ENCODE measurements around the gene EN1.

EN1 gene

GRCh38 chr2:118841450-118841827 lies 6.0 kb downstream of the EN1 start:
- ATAC-seq = no peak
- Mint-ChIP-seq H3K36me3 (ENCODE audit: low read depth) (no peaks in the 10 kb centered on the region), H3K27me3 (peaks cover 83% of the 10 kb centered on the region)

DNA sequence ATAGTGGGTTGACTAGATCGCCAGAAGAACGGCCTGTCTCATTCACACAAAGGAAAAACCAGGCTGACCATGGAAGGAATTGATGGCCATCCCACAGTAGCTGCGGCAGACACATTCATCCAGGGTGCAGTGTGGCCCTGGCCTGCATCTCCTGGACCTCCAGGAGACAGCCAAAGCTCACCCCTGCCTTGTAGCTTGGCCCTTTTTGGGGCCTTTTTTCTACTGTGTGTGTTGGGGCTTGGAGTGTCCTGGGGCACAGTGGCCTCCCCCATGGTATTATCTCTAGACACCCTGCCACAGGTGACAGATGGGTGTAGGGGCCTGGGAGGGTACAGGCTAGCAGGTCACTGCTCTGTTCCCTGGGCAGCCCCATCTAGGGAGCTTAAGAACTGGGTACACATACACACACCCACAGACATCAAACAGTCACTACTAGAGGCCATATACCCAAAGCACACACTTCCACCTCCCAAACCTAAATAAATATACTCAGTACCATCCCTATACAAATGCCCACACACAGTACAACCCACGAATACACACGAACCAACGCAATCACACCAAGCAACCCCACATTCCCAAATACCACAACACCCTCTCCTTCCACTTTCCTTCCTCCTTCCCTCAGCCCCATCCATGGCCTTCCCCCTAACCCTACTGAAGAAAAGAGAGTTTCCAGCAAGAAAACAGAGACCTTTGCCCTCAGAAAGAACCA lies 8.6 kb downstream of the EN1 start:
- ATAC-seq (no peak), DNase-seq (no peak)
- H3K27ac Mint-ChIP-seq = no peak overlapping the region
- peaks cover 13% of the 10 kb centered on the region for H3K4me1 Mint-ChIP-seq
- H3K27me3 Mint-ChIP-seq = peaks cover 83% of the 10 kb centered on the region
- no peaks in the 10 kb centered on the region for H3K36me3 Mint-ChIP-seq (ENCODE audit: low read depth)
- H3K4me3 Mint-ChIP-seq = no peak overlapping the region
- no peaks in the 10 kb centered on the region for H3K9me3 Mint-ChIP-seq

More at GRCh38 chr2:118841450-118841827, 6.0 kb downstream of the EN1 start:
- peaks cover 18% of the 10 kb centered on the region for H3K4me1 Mint-ChIP-seq
- no peak for DNase-seq
- no peaks in the 10 kb centered on the region for H3K9me3 Mint-ChIP-seq
- no peak overlapping the region for H3K4me3 Mint-ChIP-seq
- no peak overlapping the region for H3K27ac Mint-ChIP-seq

- H3K4me3 Mint-ChIP-seq = no peak overlapping the region
- H3K4me1 Mint-ChIP-seq = peaks cover 11% of the 10 kb centered on the region
- no peaks in the 10 kb centered on the region for H3K9me3 Mint-ChIP-seq
- H3K36me3 Mint-ChIP-seq (ENCODE audit: low read depth) = no peaks in the 10 kb centered on the region
- H3K27ac Mint-ChIP-seq = no peak overlapping the region
- ATAC-seq (no peak), DNase-seq (no peak)
- peaks cover 86% of the 10 kb centered on the region for H3K27me3 Mint-ChIP-seq
Observed at GRCh38 chr2:118837621-118838020, 9.8 kb downstream of the EN1 start.

DNA sequence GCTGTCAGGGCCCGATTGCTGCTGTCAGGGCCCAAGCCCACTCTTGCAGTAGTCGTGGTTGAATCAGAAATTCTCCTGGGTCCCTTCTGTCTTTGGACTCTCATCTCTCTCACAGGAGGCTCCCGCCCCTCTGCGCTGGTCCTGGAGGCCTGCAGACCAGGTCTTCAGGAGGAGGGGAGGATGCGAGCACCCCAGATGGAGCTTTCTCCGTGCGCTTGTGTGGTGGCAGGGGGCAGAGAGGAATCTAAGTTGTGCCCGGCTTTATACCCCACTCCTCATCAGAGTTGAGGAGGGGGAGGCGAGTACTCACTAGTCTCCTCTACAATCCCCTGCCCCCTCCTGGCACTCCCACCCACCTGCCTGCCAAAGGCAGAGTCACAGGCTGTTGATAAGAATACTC lies 10.4 kb downstream of the EN1 start:
- ATAC-seq (no peak), DNase-seq (no peak)
- Mint-ChIP-seq H3K4me3 (no peak overlapping the region), H3K36me3 (ENCODE audit: low read depth) (no peaks in the 10 kb centered on the region), H3K9me3 (no peaks in the 10 kb centered on the region), H3K27ac (no peak overlapping the region), H3K27me3 (peaks cover 89% of the 10 kb centered on the region), H3K4me1 (peaks cover 8% of the 10 kb centered on the region)

- Mint-ChIP-seq H3K4me1 (peaks cover 8% of the 10 kb centered on the region), H3K27me3 (peaks cover 92% of the 10 kb centered on the region), H3K36me3 (ENCODE audit: low read depth) (no peaks in the 10 kb centered on the region), H3K9me3 (no peaks in the 10 kb centered on the region), H3K4me3 (no peak overlapping the region), H3K27ac (no peak overlapping the region)
- no peak for ATAC-seq
- no peak for DNase-seq
Observed at GRCh38 chr2:118836411-118836930, 11.0 kb downstream of the EN1 start.

GRCh38 chr2:118835746-118836410 lies 11.6 kb downstream of the EN1 start:
- Mint-ChIP-seq H3K27ac (no peak overlapping the region), H3K9me3 (no peaks in the 10 kb centered on the region), H3K36me3 (ENCODE audit: low read depth) (no peaks in the 10 kb centered on the region), H3K27me3 (peaks cover 92% of the 10 kb centered on the region), H3K4me3 (no peak overlapping the region), H3K4me1 (peaks cover 7% of the 10 kb centered on the region)
- DNase-seq = no peak
- peak; percentile 4 for ATAC-seq

- Mint-ChIP-seq H3K4me3 (no peak overlapping the region), H3K27ac (no peak overlapping the region), H3K4me1 (peaks cover 7% of the 10 kb centered on the region), H3K27me3 (peaks cover 92% of the 10 kb centered on the region), H3K36me3 (ENCODE audit: low read depth) (no peaks in the 10 kb centered on the region), H3K9me3 (no peaks in the 10 kb centered on the region)
- ATAC-seq (no peak), DNase-seq (peak; percentile 8)
Observed at GRCh38 chr2:118834901-118835745, 12.3 kb downstream of the EN1 start.

DNA sequence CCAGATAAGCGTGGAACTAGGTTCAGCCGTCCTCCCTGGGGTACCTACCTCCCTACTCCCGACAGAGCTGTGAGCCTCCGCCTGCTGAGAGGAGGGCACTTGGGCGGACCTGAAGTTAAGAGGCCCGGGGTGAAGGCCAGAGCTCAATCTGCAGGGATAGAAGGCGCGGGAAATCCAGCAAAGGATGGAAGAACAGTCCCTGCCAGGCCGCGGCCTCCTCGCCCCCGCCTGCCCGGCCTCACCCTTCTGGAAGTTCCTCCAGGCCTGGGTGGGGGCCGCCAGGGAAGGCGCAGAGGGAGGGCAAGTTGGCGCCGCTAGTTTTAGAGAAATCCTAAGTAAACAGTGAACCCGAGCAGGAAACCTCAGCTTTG lies 13.0 kb downstream of the EN1 start:
- no peak overlapping the region for H3K4me3 Mint-ChIP-seq
- H3K4me1 Mint-ChIP-seq = peaks cover 7% of the 10 kb centered on the region

DNA sequence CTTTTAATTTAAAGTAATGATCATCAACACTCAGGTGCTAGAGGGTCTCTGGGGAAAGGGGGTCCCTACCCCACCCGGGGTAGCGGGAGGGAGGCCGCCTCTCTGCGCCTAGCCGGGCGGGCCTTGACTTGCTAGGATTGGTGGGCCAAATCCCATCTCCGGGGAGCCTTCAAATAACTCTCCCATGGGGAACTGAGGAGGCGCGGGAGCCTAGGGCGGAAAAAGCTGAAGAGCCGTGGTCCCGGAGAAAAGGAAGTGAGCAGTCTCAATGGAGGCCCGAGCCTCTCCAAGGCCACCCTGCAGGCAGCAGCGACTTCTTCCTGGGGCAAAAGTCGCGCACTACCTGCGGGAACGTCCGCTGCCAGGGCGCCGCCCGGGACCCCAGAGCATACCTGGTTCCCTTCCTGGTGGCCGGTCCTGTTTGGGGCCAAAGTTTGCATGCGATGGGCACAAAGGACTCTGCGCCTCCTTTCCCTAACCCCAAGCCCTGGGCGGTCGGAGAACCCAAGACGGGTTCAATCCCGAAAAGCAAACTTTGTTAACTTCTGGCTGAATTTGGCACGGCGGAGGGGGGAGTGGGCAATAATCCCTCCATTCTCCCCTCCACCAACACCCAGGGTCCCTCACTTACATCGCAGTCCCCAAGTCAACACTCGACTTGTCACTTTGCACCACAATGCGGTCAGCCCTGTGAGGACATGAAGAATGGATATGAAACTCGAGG lies 13.6 kb downstream of the EN1 start:
- ATAC-seq (no peak), DNase-seq (no peak)
- Mint-ChIP-seq H3K9me3 (no peaks in the 10 kb centered on the region), H3K4me3 (no peak overlapping the region), H3K27me3 (peaks cover 87% of the 10 kb centered on the region), H3K27ac (no peak overlapping the region), H3K4me1 (peaks cover 7% of the 10 kb centered on the region), H3K36me3 (ENCODE audit: low read depth) (no peaks in the 10 kb centered on the region)

More for the DNA sequence above, 13.0 kb downstream of the EN1 start:
- H3K9me3 Mint-ChIP-seq = no peaks in the 10 kb centered on the region
- no peaks in the 10 kb centered on the region for H3K36me3 Mint-ChIP-seq (ENCODE audit: low read depth)
- H3K27me3 Mint-ChIP-seq = peaks cover 92% of the 10 kb centered on the region
- DNase-seq (no peak), ATAC-seq (no peak)
- no peak overlapping the region for H3K27ac Mint-ChIP-seq

GRCh38 chr2:118832791-118833715 lies 14.4 kb downstream of the EN1 start:
- DNase-seq (no peak), ATAC-seq (no peak)
- peaks cover 81% of the 10 kb centered on the region for H3K27me3 Mint-ChIP-seq
- no peak overlapping the region for H3K27ac Mint-ChIP-seq
- no peaks in the 10 kb centered on the region for H3K9me3 Mint-ChIP-seq
- peaks cover 7% of the 10 kb centered on the region for H3K4me1 Mint-ChIP-seq
- no peaks in the 10 kb centered on the region for H3K36me3 Mint-ChIP-seq (ENCODE audit: low read depth)
- no peak overlapping the region for H3K4me3 Mint-ChIP-seq

DNA sequence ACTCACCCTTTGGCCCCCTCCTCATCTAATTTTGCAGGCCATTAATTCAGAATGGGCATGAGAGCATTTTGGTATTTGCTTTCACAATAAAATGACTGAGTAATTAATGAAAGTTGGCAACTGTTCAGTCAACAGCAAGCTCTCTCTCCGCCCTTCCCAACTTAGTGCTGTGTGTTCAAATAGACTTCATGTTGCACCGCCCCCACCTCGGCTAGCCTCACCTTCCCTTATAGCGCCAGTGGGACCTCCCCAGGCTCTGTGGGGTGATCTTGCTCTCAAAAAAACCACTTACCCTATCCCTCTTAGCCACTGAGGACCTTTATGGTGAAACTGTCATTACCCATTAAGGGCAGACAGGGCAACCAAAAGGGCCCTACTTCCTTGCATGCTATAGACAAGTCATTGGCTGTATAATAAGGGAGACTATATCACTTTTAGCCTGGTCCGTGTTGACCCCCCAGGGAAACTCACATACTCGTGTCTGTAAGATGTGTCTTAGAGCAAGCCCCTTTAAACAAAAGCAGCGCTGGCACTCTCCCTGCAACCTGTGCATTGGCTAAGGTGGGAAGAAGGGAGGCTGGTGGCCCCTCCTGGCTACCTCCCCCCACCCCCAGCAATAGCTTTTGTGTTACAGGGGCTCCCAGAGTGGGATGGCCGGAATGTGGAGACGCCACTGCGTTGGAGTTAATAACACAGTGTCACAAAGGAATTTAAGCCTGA lies 15.2 kb downstream of the EN1 start:
- no peaks in the 10 kb centered on the region for H3K9me3 Mint-ChIP-seq
- no peaks in the 10 kb centered on the region for H3K36me3 Mint-ChIP-seq (ENCODE audit: low read depth)
- no peak for ATAC-seq
- H3K4me1 Mint-ChIP-seq = peaks cover 7% of the 10 kb centered on the region
- H3K27ac Mint-ChIP-seq = no peak overlapping the region
- peaks cover 79% of the 10 kb centered on the region for H3K27me3 Mint-ChIP-seq
- H3K4me3 Mint-ChIP-seq = no peak overlapping the region
- no peak for DNase-seq

DNA sequence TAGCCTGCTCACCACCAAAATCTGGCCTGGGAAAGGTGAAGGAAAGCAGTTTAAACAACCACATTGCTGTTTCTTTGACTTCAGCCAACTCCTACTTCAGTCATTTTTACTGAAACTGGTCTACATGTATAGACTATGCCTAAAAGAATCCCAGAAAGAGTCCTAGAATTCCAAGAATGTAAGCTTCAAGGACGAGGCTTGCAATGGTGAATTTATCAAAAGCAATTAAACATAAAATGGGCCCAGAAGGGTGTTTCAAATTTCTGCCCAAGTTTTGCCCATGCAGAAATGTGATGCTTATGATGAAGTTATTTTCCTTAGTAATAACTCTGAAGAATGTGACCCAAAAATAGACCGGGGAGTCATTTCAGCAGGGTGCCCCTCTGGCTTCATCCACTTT lies 16.6 kb downstream of the EN1 start:
- Mint-ChIP-seq H3K9me3 (no peaks in the 10 kb centered on the region), H3K27me3 (peaks cover 75% of the 10 kb centered on the region)
- ATAC-seq = no peak

GRCh38 chr2:118830118-118830517 lies 17.3 kb downstream of the EN1 start:
- ATAC-seq (no peak), DNase-seq (no peak)
- H3K4me3 Mint-ChIP-seq = no peak overlapping the region
- H3K36me3 Mint-ChIP-seq (ENCODE audit: low read depth) = no peaks in the 10 kb centered on the region
- no peaks in the 10 kb centered on the region for H3K9me3 Mint-ChIP-seq
- H3K27ac Mint-ChIP-seq = no peak overlapping the region
- H3K4me1 Mint-ChIP-seq = peaks cover 2% of the 10 kb centered on the region
- peaks cover 75% of the 10 kb centered on the region for H3K27me3 Mint-ChIP-seq

More for the DNA sequence above, 16.6 kb downstream of the EN1 start:
- no peaks in the 10 kb centered on the region for H3K36me3 Mint-ChIP-seq (ENCODE audit: low read depth)
- DNase-seq = no peak
- H3K4me3 Mint-ChIP-seq = no peak overlapping the region
- H3K27ac Mint-ChIP-seq = no peak overlapping the region
- H3K4me1 Mint-ChIP-seq = peaks cover 2% of the 10 kb centered on the region
